Spinal cord (tissue), 10 donors: ENCODE measurements around the gene VPS45. TPM values are rescaled to one million over a fixed set of nuclear protein-coding genes. Genes with fewer than 3 reads are reported as not detected.
"Not testable (repeated sequence)": the region's sequence is repeated elsewhere in the genome, so short reads cannot be mapped to it uniquely, and the experiment has no call there.

Experiments
- DNase-seq, 6 donors: peaks; one replicate each; pipeline versions ENCODE4 v3.0.0 to v3.0.0-alpha.2; 2013 to 2015; ENCODE audit warnings: low spot score in 6 of 6, low read depth in 4 of 6
- H3K27ac ChIP-seq: one replicate; pipeline ENCODE4 v1.5.1; 2013; ENCODE audit warnings: low read depth, low read length, control low read depth
- H3K27me3 ChIP-seq: one replicate; pipeline ENCODE4 v1.6.1; 2013; ENCODE audit warnings: low read length; ENCODE audit not compliant: control insufficient read depth, insufficient read depth
- H3K36me3 ChIP-seq: one replicate; pipeline ENCODE4 v1.6.1; 2013; ENCODE audit warnings: low read length; ENCODE audit not compliant: control insufficient read depth, insufficient read depth
- H3K4me1 ChIP-seq: one replicate; pipeline ENCODE4 v1.6.1; 2013; ENCODE audit warnings: low read length; ENCODE audit not compliant: control insufficient read depth, insufficient read depth
- H3K4me3 ChIP-seq: one replicate; pipeline ENCODE4 v1.5.1; 2013; ENCODE audit warnings: low read depth, low read length, control low read depth
- H3K9me3 ChIP-seq: one replicate; pipeline ENCODE4 v1.6.1; 2013; ENCODE audit warnings: low read length; ENCODE audit not compliant: control insufficient read depth, insufficient read depth
- WGBS: methylation state at CpG from one replicate; pipeline ENCODE4 v1.1.5; 2013; ENCODE audit warnings: missing lambda C conversion rate; ENCODE audit not compliant: insufficient coverage; 5-methylcytosine and 5-hydroxymethylcytosine counted together
- polyA plus RNA-seq, 2 donors: library from polyadenylated mRNA; unstranded; fragments of 120-200 nt; gene quantifications; one replicate each; pipeline ENCODE4 v1.2.1, GENCODE V29; 2013; ENCODE audit not compliant: insufficient read length in 2 of 2
- total RNA-seq, 2 donors: library from RNA; depleted of rRNA in 1 of 2; stranded (reverse); fragments of 120-200 nt in 1 of 2; fragments of >200 nt in 1 of 2; gene quantifications; one replicate each; pipeline versions ENCODE4 v1.2.3 to v1.2.4, GENCODE V29; 2013 to 2014
- donor health status: healthy.

The VPS45 gene
- total and polyA plus RNA-seq, 4 donors, result 67.4 to 102 (median 77.3) TPM

GRCh38 chr1:150141452-150141851, 73.9 kb downstream of the VPS45 start:
- Histone ChIP-seq H3K27ac (no peak overlapping the region), H3K9me3 (no peaks in the 10 kb centered on the region), H3K27me3 (no peaks in the 10 kb centered on the region), H3K36me3 (peaks cover 2% of the 10 kb centered on the region), H3K4me3 (no peak overlapping the region), H3K4me1 (no peaks in the 10 kb centered on the region)
- DNase-seq, result no peak

GRCh38 chr1:150142083-150142482, 74.5 kb downstream of the VPS45 start:
- no peak overlapping the region for H3K27ac ChIP-seq
- peaks cover 2% of the 10 kb centered on the region for H3K36me3 ChIP-seq
- no peaks in the 10 kb centered on the region for H3K27me3 ChIP-seq
- no peak overlapping the region for H3K4me3 ChIP-seq
- no peaks in the 10 kb centered on the region for H3K9me3 ChIP-seq
- H3K4me1 ChIP-seq, result no peaks in the 10 kb centered on the region
- no peak for DNase-seq

DNA sequence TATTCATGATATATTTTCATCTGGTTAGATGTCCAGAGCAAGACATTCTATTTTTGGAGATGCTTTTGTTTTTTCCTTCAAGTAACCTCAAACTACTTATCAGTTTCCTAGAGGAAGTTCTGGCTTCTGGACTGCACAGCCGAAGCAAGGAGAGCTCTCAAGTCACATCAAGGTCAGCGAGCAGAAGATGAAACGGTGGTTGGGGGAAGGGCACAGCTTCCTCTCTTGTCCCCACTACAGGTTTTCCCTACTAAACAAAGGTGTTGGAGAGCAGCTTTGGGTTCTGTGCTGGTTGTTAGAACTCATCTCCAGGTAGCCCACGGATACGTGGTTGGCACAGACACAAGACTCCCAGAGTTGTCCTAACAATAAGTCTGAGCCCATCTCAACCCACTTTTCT, 77.0 kb downstream of the VPS45 start:
- Histone ChIP-seq H3K27me3 (no peaks in the 10 kb centered on the region), H3K27ac (no peak overlapping the region), H3K9me3 (no peaks in the 10 kb centered on the region), H3K4me3 (no peak overlapping the region), H3K4me1 (peaks cover 4% of the 10 kb centered on the region), H3K36me3 (peaks cover 2% of the 10 kb centered on the region)
- no peak for DNase-seq
- 69% methylated on average over 5 of the region's 5 CpGs for WGBS

GRCh38 chr1:150146016-150146415, 78.4 kb downstream of the VPS45 start:
- not testable (repeated sequence) for H3K4me3 ChIP-seq, H3K27me3 ChIP-seq, H3K36me3 ChIP-seq, H3K27ac ChIP-seq, H3K4me1 ChIP-seq, DNase-seq, H3K9me3 ChIP-seq
- no CpG with 5 or more reads among the region's 5 CpGs for WGBS

DNA sequence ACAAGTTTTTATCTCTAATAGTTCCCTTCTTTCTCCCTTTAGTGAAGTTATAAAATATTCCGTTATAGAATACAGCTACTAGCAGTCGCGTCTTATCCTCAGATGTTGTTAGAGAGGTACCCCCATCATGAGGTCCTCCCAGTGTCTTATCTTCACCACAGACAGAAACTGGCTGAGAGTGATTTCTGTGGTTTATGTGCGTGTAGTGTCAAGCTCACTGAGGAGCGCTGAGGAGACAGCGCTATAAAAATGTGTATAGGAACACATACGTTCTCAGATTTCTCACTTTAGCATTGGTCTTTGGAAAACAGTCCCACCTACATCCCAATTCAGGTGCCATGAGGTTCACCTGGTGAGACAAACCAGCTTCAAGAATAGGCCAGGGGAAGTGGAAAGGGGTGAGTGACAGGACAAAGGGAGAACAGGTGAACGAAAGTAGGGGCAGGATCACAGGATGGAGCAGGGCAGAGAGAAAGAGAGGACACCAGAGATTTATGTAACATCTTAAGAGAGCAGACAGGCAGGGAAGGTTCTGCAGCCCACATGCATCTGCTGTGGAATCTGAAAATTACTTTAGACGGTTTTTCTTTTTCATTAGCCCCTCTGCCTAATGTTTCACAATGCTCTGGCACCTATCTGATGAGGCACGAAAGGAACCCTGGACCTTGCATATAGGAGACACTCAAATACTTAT, 79.4 kb downstream of the VPS45 start:
- H3K27ac ChIP-seq, result no peak overlapping the region
- H3K27me3 ChIP-seq, result no peaks in the 10 kb centered on the region
- H3K4me1 ChIP-seq, result peaks cover 7% of the 10 kb centered on the region
- H3K9me3 ChIP-seq, result no peaks in the 10 kb centered on the region
- peaks cover 6% of the 10 kb centered on the region for H3K36me3 ChIP-seq
- DNase-seq, result no peak
- 66% methylated on average over 2 of the region's 10 CpGs for WGBS
- no peak overlapping the region for H3K4me3 ChIP-seq

GRCh38 chr1:150148837-150149270, 81.3 kb downstream of the VPS45 start:
- Histone ChIP-seq H3K4me1 (peaks cover 17% of the 10 kb centered on the region), H3K4me3 (peak overlapping the region; percentile 86), H3K27ac (peak overlapping the region; percentile 91), H3K9me3 (no peaks in the 10 kb centered on the region), H3K36me3 (peaks cover 17% of the 10 kb centered on the region), H3K27me3 (no peaks in the 10 kb centered on the region)
- 6% methylated on average over 3 of the region's 8 CpGs for WGBS
- DNase-seq, result peak in 1 of 6 donors; percentile 78

DNA sequence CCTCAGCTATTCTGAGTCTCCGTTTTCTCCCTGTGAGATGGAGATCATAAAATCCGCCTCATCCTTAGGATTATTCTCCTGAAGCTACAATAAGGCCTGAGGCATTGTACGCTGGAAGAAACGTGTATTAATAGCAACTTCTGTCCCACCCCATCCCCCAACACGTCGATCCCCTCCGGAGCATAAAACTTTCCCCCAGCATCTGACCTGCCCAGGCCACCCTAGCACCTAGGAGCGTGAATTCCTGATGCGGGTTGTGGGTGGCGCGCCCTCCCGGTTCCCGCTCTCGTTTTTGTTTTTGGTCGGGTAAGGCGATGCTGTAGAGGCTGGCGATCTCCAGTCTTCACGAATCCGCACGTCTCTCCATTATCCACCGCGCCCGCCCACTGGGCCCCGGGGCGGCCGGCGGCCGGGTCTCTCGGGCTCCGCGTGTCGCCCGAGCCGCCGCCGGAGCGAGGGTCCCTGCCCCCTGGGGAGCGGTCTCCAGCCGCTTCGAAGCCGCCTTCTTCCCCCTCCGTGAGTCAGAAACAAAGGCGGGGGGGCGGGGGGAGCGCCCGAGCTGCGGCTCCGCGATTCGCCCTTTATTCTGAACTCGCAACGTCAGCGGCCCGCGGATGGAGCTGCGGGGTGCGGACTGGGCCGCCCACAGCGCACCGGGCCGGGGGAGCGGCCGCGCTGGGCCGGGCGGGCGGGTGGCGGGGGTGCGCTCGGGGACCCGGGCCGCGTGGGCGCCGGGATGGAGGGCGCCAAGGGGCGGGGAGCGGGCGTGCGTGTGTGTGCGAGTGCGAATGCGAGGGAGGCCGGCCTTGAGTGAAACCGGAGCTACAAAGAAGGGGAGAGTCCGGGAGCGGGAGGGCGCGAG, 81.9 kb downstream of the VPS45 start, which contains the start of gene PLEKHO1:
PLEKHO1 (plus strand) TSS at position 646 of the 862 bp plus-strand sequence. CDS start 342 bp downstream, outside the sequence.
- peak in 4 of 6 donors; percentile 57 to 94 (median 78) for DNase-seq
- Histone ChIP-seq H3K36me3 (peaks cover 22% of the 10 kb centered on the region), H3K27ac (peak within 1 kb of the TSS; percentile 91), H3K9me3 (no peaks in the 10 kb centered on the region), H3K4me3 (peak within 1 kb of the TSS; percentile 86), H3K4me1 (peaks cover 20% of the 10 kb centered on the region), H3K27me3 (no peaks in the 10 kb centered on the region)
- under 1% methylated on average over 83 of the region's 89 CpGs for WGBS

- peak overlapping the region; percentile 91 for H3K27ac ChIP-seq
- no peaks in the 10 kb centered on the region for H3K27me3 ChIP-seq
- peak overlapping the region; percentile 86 for H3K4me3 ChIP-seq
- H3K9me3 ChIP-seq, result no peaks in the 10 kb centered on the region
- H3K4me1 ChIP-seq, result peaks cover 22% of the 10 kb centered on the region
- peaks cover 31% of the 10 kb centered on the region for H3K36me3 ChIP-seq
- WGBS, result under 1% methylated on average over 108 of the region's 114 CpGs
- peak in 2 of 6 donors; percentile 59 to 67 for DNase-seq
Measured at GRCh38 chr1:150150133-150151021, 82.8 kb downstream of the VPS45 start.
